Mucosa of rectum (tissue), 2 donors: ENCODE data around the gene TEX48.

ENCODE experiments used
- H3K27ac ChIP-seq, 2 donors: one replicate each; pipeline ENCODE4 v1.7.0; 2013; ENCODE audit warnings: inconsistent platforms in 2 of 2, low read depth in 2 of 2, low read length in 2 of 2
- H3K27me3 ChIP-seq, 2 donors: one replicate each; pipeline ENCODE4 v1.7.0; 2013; ENCODE audit warnings: low read length in 2 of 2; ENCODE audit not compliant: control insufficient read depth in 2 of 2, insufficient read depth in 2 of 2
- H3K36me3 ChIP-seq, 2 donors: one replicate each; pipeline ENCODE4 v1.7.0; 2013; ENCODE audit warnings: low read length in 2 of 2; ENCODE audit not compliant: control insufficient read depth in 2 of 2, insufficient read depth in 2 of 2
- H3K4me1 ChIP-seq, 2 donors: one replicate each; pipeline ENCODE4 v1.7.0; 2013; ENCODE audit warnings: low read length in 2 of 2, mild to moderate bottlenecking in 1 of 2; ENCODE audit not compliant: control insufficient read depth in 2 of 2, insufficient read depth in 2 of 2
- H3K4me3 ChIP-seq, 2 donors: one replicate each; pipeline ENCODE4 v1.7.0; 2013; ENCODE audit warnings: low read length in 2 of 2
- H3K9ac ChIP-seq, 2 donors: one replicate each; pipeline ENCODE4 v1.7.0; 2013; ENCODE audit warnings: low read length in 2 of 2, low read depth in 1 of 2, mild to moderate bottlenecking in 1 of 2
- H3K9me3 ChIP-seq, 2 donors: one replicate each; pipeline ENCODE4 v1.7.0; 2013; ENCODE audit warnings: low read length in 2 of 2; ENCODE audit not compliant: control insufficient read depth in 2 of 2
- donor health status: healthy.
- donor health status: Normal muscosa, but diverticular disease.

Gene TEX48

GRCh38 chr9:114626415-114627020 lies 55.5 kb downstream of the TEX48 start:
- H3K9ac ChIP-seq, result no peak overlapping the region
- H3K27ac ChIP-seq, result no peak overlapping the region
- peaks cover 25 to 44% of the 10 kb centered on the region in 2 donors for H3K36me3 ChIP-seq
- no peaks in the 10 kb centered on the region for H3K9me3 ChIP-seq
- H3K4me3 ChIP-seq, result no peak overlapping the region
- H3K27me3 ChIP-seq, result no peaks in the 10 kb centered on the region
- no peaks in the 10 kb centered on the region for H3K4me1 ChIP-seq

- Histone ChIP-seq H3K4me3 (no peak overlapping the region), H3K4me1 (peaks cover 0 to under 1% of the 10 kb centered on the region in 2 donors), H3K27ac (no peak overlapping the region), H3K9ac (no peak overlapping the region), H3K27me3 (no peaks in the 10 kb centered on the region), H3K36me3 (peaks cover 18 to 34% of the 10 kb centered on the region in 2 donors), H3K9me3 (no peaks in the 10 kb centered on the region)
These were observed 57.3 kb downstream of the TEX48 start for GRCh38 chr9:114624677-114625076.

GRCh38 chr9:114621975-114622609 lies 59.9 kb downstream of the TEX48 start:
- no peak overlapping the region for H3K9ac ChIP-seq
- H3K9me3 ChIP-seq, result no peaks in the 10 kb centered on the region
- H3K4me3 ChIP-seq, result no peak overlapping the region
- H3K36me3 ChIP-seq, result peaks cover 2 to 9% of the 10 kb centered on the region in 2 donors
- H3K27ac ChIP-seq, result no peak overlapping the region
- no peaks in the 10 kb centered on the region for H3K27me3 ChIP-seq
- peaks cover 7 to 9% of the 10 kb centered on the region in 2 donors for H3K4me1 ChIP-seq

- H3K4me3 ChIP-seq, result no peak overlapping the region
- H3K27ac ChIP-seq, result no peak overlapping the region
- peaks cover 2 to 4% of the 10 kb centered on the region in 2 donors for H3K36me3 ChIP-seq
- peaks cover 7 to 10% of the 10 kb centered on the region in 2 donors for H3K4me1 ChIP-seq
- no peak overlapping the region for H3K9ac ChIP-seq
- no peaks in the 10 kb centered on the region for H3K27me3 ChIP-seq
- no peaks in the 10 kb centered on the region for H3K9me3 ChIP-seq
These were observed 60.4 kb downstream of the TEX48 start for GRCh38 chr9:114621561-114621960.

GRCh38 chr9:114619191-114619761 lies 62.7 kb downstream of the TEX48 start:
- Histone ChIP-seq H3K27ac (peak overlapping the region; percentile 65 to 73), H3K27me3 (no peaks in the 10 kb centered on the region), H3K9ac (peak overlapping the region; percentile 18 to 36), H3K4me3 (peak overlapping the region; percentile 41 to 49), H3K9me3 (no peaks in the 10 kb centered on the region), H3K36me3 (peaks cover 0 to 2% of the 10 kb centered on the region in 2 donors), H3K4me1 (peaks cover 7 to 10% of the 10 kb centered on the region in 2 donors)

- peaks cover 17 to 21% of the 10 kb centered on the region in 2 donors for H3K4me1 ChIP-seq
- H3K27ac ChIP-seq, result peak overlapping the region; percentile 62 to 63
These were observed 65.1 kb downstream of the TEX48 start for GRCh38 chr9:114616684-114617520.

More at GRCh38 chr9:114616684-114617520, 65.1 kb downstream of the TEX48 start:
- H3K9me3 ChIP-seq, result no peaks in the 10 kb centered on the region
- no peak overlapping the region for H3K9ac ChIP-seq
- H3K27me3 ChIP-seq, result no peaks in the 10 kb centered on the region
- no peak overlapping the region for H3K4me3 ChIP-seq
- H3K36me3 ChIP-seq, result peaks cover 0 to 2% of the 10 kb centered on the region in 2 donors
